Measurements from ENCODE around the gene ADAMTS10.

DNA sequence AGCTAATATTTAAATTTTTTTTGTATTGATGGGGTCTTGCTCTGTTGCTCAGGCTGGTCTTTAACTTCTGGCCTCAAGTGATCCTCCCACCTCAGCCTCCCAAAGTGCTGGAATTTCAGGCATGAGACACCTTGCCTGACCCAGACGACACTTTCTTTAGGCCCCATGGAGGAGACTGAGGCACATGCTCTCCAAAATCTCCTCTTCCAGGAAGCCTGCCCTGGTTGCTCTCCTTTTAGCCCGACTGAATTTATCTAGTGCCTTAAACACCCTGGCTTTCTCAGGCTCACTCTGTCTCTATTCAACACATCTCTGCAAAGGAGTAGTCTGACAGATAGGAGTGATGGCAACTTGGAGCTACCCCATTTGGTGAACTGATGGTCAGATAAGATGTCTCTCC, 52.2 kb downstream of the ADAMTS10 start:
- TF ChIP-seq, protein P1, sequence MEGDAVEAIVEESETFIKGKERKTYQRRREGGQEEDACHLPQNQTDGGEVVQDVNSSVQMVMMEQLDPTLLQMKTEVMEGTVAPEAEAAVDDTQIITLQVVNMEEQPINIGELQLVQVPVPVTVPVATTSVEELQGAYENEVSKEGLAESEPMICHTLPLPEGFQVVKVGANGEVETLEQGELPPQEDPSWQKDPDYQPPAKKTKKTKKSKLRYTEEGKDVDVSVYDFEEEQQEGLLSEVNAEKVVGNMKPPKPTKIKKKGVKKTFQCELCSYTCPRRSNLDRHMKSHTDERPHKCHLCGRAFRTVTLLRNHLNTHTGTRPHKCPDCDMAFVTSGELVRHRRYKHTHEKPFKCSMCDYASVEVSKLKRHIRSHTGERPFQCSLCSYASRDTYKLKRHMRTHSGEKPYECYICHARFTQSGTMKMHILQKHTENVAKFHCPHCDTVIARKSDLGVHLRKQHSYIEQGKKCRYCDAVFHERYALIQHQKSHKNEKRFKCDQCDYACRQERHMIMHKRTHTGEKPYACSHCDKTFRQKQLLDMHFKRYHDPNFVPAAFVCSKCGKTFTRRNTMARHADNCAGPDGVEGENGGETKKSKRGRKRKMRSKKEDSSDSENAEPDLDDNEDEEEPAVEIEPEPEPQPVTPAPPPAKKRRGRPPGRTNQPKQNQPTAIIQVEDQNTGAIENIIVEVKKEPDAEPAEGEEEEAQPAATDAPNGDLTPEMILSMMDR (IDR thresholded peaks at IDR 0.05): no peak
- no peak for TF ChIP-seq POLR2A (IDR thresholded peaks at IDR 0.05)

Data from right lobe of liver (tissue), 4 donors.